ENCODE data around the gene ETFDH. TPM values are rescaled to one million over a fixed set of nuclear protein-coding genes. Genes with fewer than 3 reads are reported as not detected.

The ETFDH gene
- 22.2 and 40.6 TPM in 2 replicates for total RNA-seq

GRCh38 chr4:158671915-158672806 lies at the start of gene ETFDH:
ETFDH (plus strand) TSS chr4:158672296; CDS start chr4:158672457, 161 bp downstream.

GRCh38 chr4:158671665-158671914 lies 506 bp upstream of the ETFDH start, which contains the start of gene C4orf46:
C4orf46 (minus strand) TSS chr4:158671887; CDS start chr4:158671801, 86 bp downstream.

GRCh38 chr4:158722917-158723793 lies 51.1 kb downstream of the ETFDH start, which contains the start of gene PPID:
PPID (minus strand) TSS chr4:158723396; CDS start chr4:158723288, 108 bp downstream.

Other genes with a start within 250 kb of the ETFDH start
- gene RXFP1, start 150.4 kb upstream of the ETFDH start, total RNA-seq: 1.3 and 18.6 TPM in 2 replicates
- 11.0 and 17.3 TPM in 2 replicates for gene C4orf46, start 409 bp upstream of the ETFDH start, total RNA-seq
- 30.2 and 45.4 TPM in 2 replicates for gene PPID, start 51.1 kb downstream of the ETFDH start, total RNA-seq
- 15.0 and 37.5 TPM in 2 replicates for gene FNIP2, start 96.7 kb downstream of the ETFDH start, total RNA-seq